ENCODE measurements around the gene CLOCK. TPM values are rescaled to one million over a fixed set of nuclear protein-coding genes. Genes with fewer than 3 reads are reported as not detected.

The CLOCK gene
- total RNA-seq, 2 experiments from 2014 or later, result 7.1 to 9.3 TPM

- H3K27me3 Mint-ChIP-seq (ENCODE audit: low read depth), result no peaks in the 10 kb centered on the region
- ChIA-PET POLR2A (no interaction called here), CTCF (interaction anchor here (1.3 kb wide), 1 partner anchor 9 kb away, joined by 3 read pairs; no protein-coding TSS in a partner anchor)
- DNase-seq (no peak), ATAC-seq (no peak)
- no peak overlapping the region for H3K4me3 Mint-ChIP-seq
- peaks cover 25% of the 10 kb centered on the region for H3K4me1 Mint-ChIP-seq (ENCODE audit: low read depth)
- H3K9me3 Mint-ChIP-seq (ENCODE audit: insufficient read depth), result no peaks in the 10 kb centered on the region
- H3K36me3 Mint-ChIP-seq (ENCODE audit: low read depth), result peaks cover 38% of the 10 kb centered on the region
- no peak overlapping the region for H3K27ac Mint-ChIP-seq
Measured at GRCh38 chr4:55407119-55407518, 139.6 kb downstream of the CLOCK start.

GRCh38 chr4:55406545-55406944 lies 140.2 kb downstream of the CLOCK start:
- ChIA-PET CTCF (interaction anchor here (0.8 to 1.3 kb wide), 3 partner anchors 8 to 61 kb away, joined by 3 to 4 read pairs (median 3); partner anchors contain the start of gene SRD5A3), POLR2A (no interaction called here)
- Mint-ChIP-seq H3K36me3 (ENCODE audit: low read depth) (peaks cover 33% of the 10 kb centered on the region), H3K9me3 (ENCODE audit: insufficient read depth) (no peaks in the 10 kb centered on the region), H3K27ac (no peak overlapping the region), H3K27me3 (ENCODE audit: low read depth) (no peaks in the 10 kb centered on the region), H3K4me1 (ENCODE audit: low read depth) (peaks cover 25% of the 10 kb centered on the region), H3K4me3 (no peak overlapping the region)
- ATAC-seq (no peak), DNase-seq (no peak)

- no peak overlapping the region for H3K27ac Mint-ChIP-seq
- H3K4me3 Mint-ChIP-seq, result no peak overlapping the region
- peaks cover 44% of the 10 kb centered on the region for H3K36me3 Mint-ChIP-seq (ENCODE audit: low read depth)
- ChIA-PET CTCF (no interaction called here), POLR2A (no interaction called here)
- no peaks in the 10 kb centered on the region for H3K27me3 Mint-ChIP-seq (ENCODE audit: low read depth)
- no peaks in the 10 kb centered on the region for H3K9me3 Mint-ChIP-seq (ENCODE audit: insufficient read depth)
- no peak for DNase-seq
- peaks cover 36% of the 10 kb centered on the region for H3K4me1 Mint-ChIP-seq (ENCODE audit: low read depth)
- ATAC-seq, result no peak
Measured at GRCh38 chr4:55405073-55405472, 141.6 kb downstream of the CLOCK start.

- ATAC-seq (no peak), DNase-seq (no peak)
- Mint-ChIP-seq H3K4me1 (ENCODE audit: low read depth) (peaks cover 54% of the 10 kb centered on the region), H3K9me3 (ENCODE audit: insufficient read depth) (no peaks in the 10 kb centered on the region), H3K27ac (no peak overlapping the region), H3K4me3 (peak overlapping the region; percentile 88), H3K36me3 (ENCODE audit: low read depth) (peaks cover 47% of the 10 kb centered on the region), H3K27me3 (ENCODE audit: low read depth) (no peaks in the 10 kb centered on the region)
- ChIA-PET POLR2A (no interaction called here), CTCF (interaction anchor here (1.3 kb wide), 1 partner anchor 9 kb away, joined by 5 read pairs; no protein-coding TSS in a partner anchor)
Measured at GRCh38 chr4:55399581-55399980, 147.1 kb downstream of the CLOCK start.

- ChIA-PET POLR2A (interaction anchor here (0.6 to 0.7 kb wide), 3 partner anchors 18 to 677 kb away, joined by 3 read pairs; no protein-coding TSS in a partner anchor), CTCF (interaction anchor here (1.2 to 1.4 kb wide), 3 partner anchors 8 to 53 kb away, joined by 3 to 6 read pairs (median 5); partner anchors contain the start of gene SRD5A3)
- H3K9me3 Mint-ChIP-seq (ENCODE audit: insufficient read depth), result no peaks in the 10 kb centered on the region
- no peaks in the 10 kb centered on the region for H3K27me3 Mint-ChIP-seq (ENCODE audit: low read depth)
- DNase-seq (no peak), ATAC-seq (no peak)
- peaks cover 45% of the 10 kb centered on the region for H3K36me3 Mint-ChIP-seq (ENCODE audit: low read depth)
- H3K27ac Mint-ChIP-seq, result peak overlapping the region; percentile 69
- H3K4me3 Mint-ChIP-seq, result peak overlapping the region; percentile 88
- H3K4me1 Mint-ChIP-seq (ENCODE audit: low read depth), result peaks cover 58% of the 10 kb centered on the region
Measured at GRCh38 chr4:55398966-55399365, 147.7 kb downstream of the CLOCK start.

GRCh38 chr4:55398461-55398860 lies 148.2 kb downstream of the CLOCK start:
- DNase-seq (no peak), ATAC-seq (no peak)
- ChIA-PET CTCF (interaction anchor here (1.2 to 1.4 kb wide), 3 partner anchors 8 to 52 kb away, joined by 3 to 6 read pairs (median 5); partner anchors contain the start of gene SRD5A3), POLR2A (interaction anchor here (0.6 kb wide), 1 partner anchor 676 kb away, joined by 3 read pairs; no protein-coding TSS in a partner anchor)
- H3K9me3 Mint-ChIP-seq (ENCODE audit: insufficient read depth), result no peaks in the 10 kb centered on the region
- H3K4me1 Mint-ChIP-seq (ENCODE audit: low read depth), result peaks cover 54% of the 10 kb centered on the region
- peaks cover 40% of the 10 kb centered on the region for H3K36me3 Mint-ChIP-seq (ENCODE audit: low read depth)
- H3K4me3 Mint-ChIP-seq, result peak overlapping the region; percentile 88
- H3K27me3 Mint-ChIP-seq (ENCODE audit: low read depth), result no peaks in the 10 kb centered on the region
- H3K27ac Mint-ChIP-seq, result no peak overlapping the region

- H3K27ac Mint-ChIP-seq, result peak overlapping the region; percentile 70
- H3K27me3 Mint-ChIP-seq (ENCODE audit: low read depth), result no peaks in the 10 kb centered on the region
- peak overlapping the region; percentile 88 for H3K4me3 Mint-ChIP-seq
- H3K4me1 Mint-ChIP-seq (ENCODE audit: low read depth), result peaks cover 51% of the 10 kb centered on the region
- ChIA-PET POLR2A (no interaction called here), CTCF (interaction anchor here (1.2 to 1.6 kb wide), 3 partner anchors 9 to 52 kb away, joined by 3 to 8 read pairs (median 6); partner anchors contain the start of gene SRD5A3)
- H3K36me3 Mint-ChIP-seq (ENCODE audit: low read depth), result peaks cover 37% of the 10 kb centered on the region
- DNase-seq (no peak), ATAC-seq (no peak)
- H3K9me3 Mint-ChIP-seq (ENCODE audit: insufficient read depth), result no peaks in the 10 kb centered on the region
Measured at GRCh38 chr4:55397520-55398321, 149.0 kb downstream of the CLOCK start.

- DNase-seq, result no peak
- Mint-ChIP-seq H3K36me3 (ENCODE audit: low read depth) (peaks cover 37% of the 10 kb centered on the region), H3K27ac (peak overlapping the region; percentile 70), H3K27me3 (ENCODE audit: low read depth) (no peaks in the 10 kb centered on the region), H3K4me3 (peak overlapping the region; percentile 88), H3K9me3 (ENCODE audit: insufficient read depth) (no peaks in the 10 kb centered on the region), H3K4me1 (ENCODE audit: low read depth) (peaks cover 51% of the 10 kb centered on the region)
- ChIA-PET CTCF (interaction anchor here (1.6 kb wide), 1 partner anchor 52 kb away, joined by 8 read pairs; the partner anchor contains the start of gene SRD5A3), POLR2A (interaction anchor here (1.1 kb wide), 1 partner anchor 11 kb away, joined by 3 read pairs; no protein-coding TSS in a partner anchor)
- no peak for ATAC-seq
Measured at GRCh38 chr4:55397126-55397436, 149.6 kb downstream of the CLOCK start.

GRCh38 chr4:55396308-55397125 lies 150.2 kb downstream of the CLOCK start:
- Mint-ChIP-seq H3K36me3 (ENCODE audit: low read depth) (peaks cover 37% of the 10 kb centered on the region), H3K4me3 (peak overlapping the region; percentile 88), H3K27me3 (ENCODE audit: low read depth) (no peaks in the 10 kb centered on the region), H3K9me3 (ENCODE audit: insufficient read depth) (no peaks in the 10 kb centered on the region), H3K27ac (peak overlapping the region; percentile 94), H3K4me1 (ENCODE audit: low read depth) (peaks cover 51% of the 10 kb centered on the region)
- ChIA-PET CTCF (interaction anchor here (0.6 to 1.7 kb wide), 3 partner anchors 10 to 51 kb away, joined by 3 to 8 read pairs (median 6); partner anchors contain the start of gene SRD5A3), POLR2A (interaction anchor here (1.1 kb wide), 1 partner anchor 10 kb away, joined by 3 read pairs; no protein-coding TSS in a partner anchor)
- ATAC-seq (peak; percentile 29), DNase-seq (peak; percentile 42)

- Mint-ChIP-seq H3K4me3 (peak within 1 kb of the TSS; percentile 88), H3K36me3 (ENCODE audit: low read depth) (peaks cover 29% of the 10 kb centered on the region), H3K27ac (peak within 1 kb of the TSS; percentile 94), H3K4me1 (ENCODE audit: low read depth) (peaks cover 44% of the 10 kb centered on the region), H3K27me3 (ENCODE audit: low read depth) (no peaks in the 10 kb centered on the region), H3K9me3 (ENCODE audit: insufficient read depth) (no peaks in the 10 kb centered on the region)
- DNase-seq (peak; percentile 93), ATAC-seq (peak; percentile 96)
- POLR2A ChIA-PET, result interaction anchor here (0.8 to 1.1 kb wide), 4 partner anchors 10 to 150 kb away, joined by 3 to 7 read pairs (median 4); no protein-coding TSS in a partner anchor
- CTCF ChIA-PET, result interaction anchor here (0.6 to 2.0 kb wide), 10 partner anchors 9 to 553 kb away, joined by 3 to 15 read pairs (median 6); partner anchors contain the start of genes CEP135 and SRD5A3
Measured at GRCh38 chr4:55395529-55396307, 151.0 kb downstream of the CLOCK start, which contains the start of gene TMEM165. TSS of gene TMEM165 (plus strand) at chr4:55395957. CDS start at chr4:55396190, 233 bp downstream.

- DNase-seq (no peak), ATAC-seq (no peak)
- H3K27ac Mint-ChIP-seq, result peak overlapping the region; percentile 94
- H3K4me1 Mint-ChIP-seq (ENCODE audit: low read depth), result peaks cover 40% of the 10 kb centered on the region
- ChIA-PET POLR2A (interaction anchor here (0.8 to 1.0 kb wide), 3 partner anchors 14 to 150 kb away, joined by 3 to 7 read pairs (median 4); no protein-coding TSS in a partner anchor), CTCF (interaction anchor here (0.8 to 2.0 kb wide), 9 partner anchors 9 to 554 kb away, joined by 3 to 15 read pairs (median 5); partner anchors contain the start of genes CEP135 and SRD5A3)
- H3K36me3 Mint-ChIP-seq (ENCODE audit: low read depth), result peaks cover 26% of the 10 kb centered on the region
- no peaks in the 10 kb centered on the region for H3K9me3 Mint-ChIP-seq (ENCODE audit: insufficient read depth)
- H3K4me3 Mint-ChIP-seq, result peak overlapping the region; percentile 88
- H3K27me3 Mint-ChIP-seq (ENCODE audit: low read depth), result no peaks in the 10 kb centered on the region
Measured at GRCh38 chr4:55395218-55395528, 151.5 kb downstream of the CLOCK start.
